GDM1 (cell line): ENCODE data around the gene UCKL1.
"Not testable (repeated sequence)": the region's sequence is repeated elsewhere in the genome, so short reads cannot be mapped to it uniquely, and the experiment has no call there.

Experiments
- DNase-seq: peaks from one replicate; lab custom pipeline; 2025; lab: John Stamatoyannopoulos, UW

UCKL1 gene

DNA sequence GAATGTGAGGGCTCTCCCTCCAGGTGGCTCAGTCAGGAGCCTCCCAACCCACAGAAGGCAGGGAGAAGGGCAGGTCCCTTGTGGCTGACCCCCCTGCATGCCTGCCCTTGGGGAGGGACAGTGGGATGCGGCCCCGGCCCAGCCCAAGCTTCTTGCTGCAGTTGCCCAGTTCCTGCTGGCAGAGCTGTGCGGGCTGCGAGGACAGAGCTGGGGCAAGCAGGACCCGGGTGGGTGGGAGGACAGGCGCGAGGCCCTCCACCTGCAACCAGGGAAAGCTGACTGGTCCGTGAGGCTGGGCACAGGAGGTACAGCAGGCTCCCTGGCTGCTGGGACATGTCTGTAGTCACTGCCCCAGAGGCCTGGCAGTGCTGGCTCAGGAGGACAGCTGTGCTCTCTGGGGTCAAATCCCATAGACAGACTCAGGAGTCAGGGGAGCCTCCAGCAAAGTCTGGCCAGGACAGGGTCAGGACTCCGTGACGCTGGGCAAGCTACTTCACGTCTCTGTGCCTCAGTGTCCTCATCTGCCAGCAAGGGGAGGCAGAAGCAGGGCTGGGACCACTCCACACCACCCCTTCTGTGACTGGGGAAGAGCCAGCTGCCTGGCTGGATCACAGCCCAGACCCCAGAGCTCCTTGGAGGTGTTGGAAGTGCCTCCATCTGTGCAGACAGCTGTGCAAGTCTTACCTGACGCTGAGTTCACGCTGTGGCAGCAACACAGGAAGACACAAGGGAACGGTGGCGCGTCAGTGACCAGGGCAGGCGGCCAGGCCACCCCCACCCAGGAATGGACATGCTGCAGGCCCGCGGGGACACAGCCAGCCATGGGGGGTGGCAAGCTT, 13.0 kb downstream of the UCKL1 start:
- DNase-seq, result no peak

DNA sequence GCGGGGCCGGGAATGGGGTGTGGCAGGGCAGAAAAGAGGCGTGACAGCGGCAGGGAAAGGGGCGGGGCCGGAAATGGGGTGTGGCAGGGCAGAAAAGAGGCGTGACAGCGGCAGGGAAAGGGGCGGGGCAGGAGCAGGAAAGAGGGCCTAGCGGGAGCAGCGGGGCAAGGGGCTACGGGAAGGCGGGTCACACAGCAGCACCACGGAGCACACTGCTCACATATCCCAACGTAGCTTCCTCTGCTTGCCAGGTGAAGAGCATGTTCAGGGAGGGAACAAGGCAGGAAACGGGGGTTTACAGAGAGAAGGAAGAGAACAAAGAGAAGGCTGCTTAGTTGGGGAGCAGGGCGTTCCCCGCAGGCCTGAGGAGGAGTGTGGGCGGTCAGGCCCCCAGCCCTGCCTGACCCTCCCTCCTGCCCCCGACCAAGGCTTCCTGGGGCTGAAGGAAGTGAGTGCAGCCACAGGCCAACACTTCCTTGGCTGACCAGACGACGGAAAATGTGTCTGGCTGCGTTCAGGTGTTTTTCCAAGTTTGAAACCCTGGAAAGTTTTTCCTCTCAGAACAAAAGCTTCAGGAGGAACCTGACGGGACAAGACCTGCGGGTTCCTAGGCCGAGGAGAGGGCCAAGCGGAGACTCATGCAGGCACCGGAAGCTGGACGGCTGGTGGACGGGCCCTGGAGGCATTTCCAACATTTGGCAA, 13.8 kb downstream of the UCKL1 start:
- DNase-seq, result no peak

DNA sequence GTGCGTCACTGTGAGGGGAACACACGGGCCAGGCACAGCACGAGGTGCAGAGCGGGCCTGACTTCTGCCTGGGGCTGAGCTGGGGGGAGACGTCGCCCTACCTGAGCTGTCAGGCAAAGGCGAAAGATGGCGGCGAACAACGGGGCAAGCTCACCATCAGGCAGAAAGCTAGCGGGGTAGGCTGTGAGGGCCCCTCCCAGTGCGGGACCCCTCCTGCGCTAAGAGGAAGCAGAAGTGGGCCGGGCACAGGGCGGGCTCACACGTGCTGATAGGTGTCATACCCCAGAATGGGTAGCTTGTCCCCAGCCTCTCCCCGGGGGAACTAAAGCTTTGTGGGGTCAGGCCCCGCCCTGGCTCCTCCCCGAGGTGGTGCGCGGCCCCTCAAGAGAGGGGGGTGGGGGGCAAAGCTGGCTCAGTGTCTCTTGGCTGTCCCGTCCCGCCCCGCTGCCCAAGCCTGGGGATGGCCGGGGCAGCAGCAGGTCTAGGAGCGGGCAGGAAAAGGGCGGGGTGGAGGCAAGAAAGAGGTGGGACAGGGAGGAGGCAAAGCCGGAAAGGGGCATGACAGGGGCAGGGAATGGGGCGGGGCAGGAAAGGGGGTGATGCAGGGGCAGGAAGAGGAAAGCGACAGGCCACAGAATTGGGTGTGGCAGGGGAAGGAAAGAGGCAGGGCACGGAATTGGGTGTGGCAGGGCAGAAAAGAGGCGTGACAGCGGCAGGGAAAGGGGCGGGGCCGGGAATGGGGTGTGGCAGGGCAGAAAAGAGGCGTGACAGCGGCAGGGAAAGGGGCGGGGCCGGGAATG, 14.7 kb downstream of the UCKL1 start:
- DNase-seq, result no peak

DNA sequence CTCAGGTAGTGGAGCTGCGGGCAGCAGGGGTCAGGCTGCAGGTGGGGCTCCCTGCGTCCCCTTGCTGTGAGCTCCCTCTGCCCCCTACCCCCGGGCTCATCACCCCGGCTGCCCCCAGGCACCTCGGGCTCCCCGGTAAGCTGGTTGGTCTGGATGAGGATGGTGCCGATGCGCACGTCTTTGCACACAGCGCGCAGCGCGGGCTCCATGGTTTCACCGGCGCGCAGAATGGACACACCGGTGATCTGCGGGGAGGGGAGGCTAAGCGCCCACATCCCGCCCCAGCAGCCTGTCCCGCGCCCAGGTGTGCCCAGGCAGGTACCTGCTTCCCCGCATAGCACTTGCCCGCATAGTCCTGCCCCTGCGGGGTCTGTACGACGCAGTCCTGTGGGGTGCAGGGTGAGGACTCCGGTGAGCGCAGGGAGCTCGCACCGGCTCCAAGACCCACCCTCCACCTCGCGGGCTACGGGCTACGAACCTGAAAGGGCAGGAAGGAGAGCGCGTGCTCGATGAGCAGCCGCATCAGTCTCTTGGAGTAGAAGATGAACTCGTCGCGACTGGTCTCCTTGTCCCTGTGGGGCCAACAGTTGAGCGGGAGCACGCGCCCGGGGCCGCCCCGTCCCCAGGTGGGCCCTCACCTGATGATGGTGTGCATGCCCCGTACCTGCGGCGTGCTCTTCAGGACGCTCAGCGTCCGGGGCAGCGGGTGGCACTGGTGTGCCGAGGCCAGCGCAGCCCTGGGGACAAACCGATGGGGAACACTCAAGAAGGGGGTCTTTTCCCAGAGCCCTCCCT, 15.5 kb downstream of the UCKL1 start:
- DNase-seq, result no peak

DNA sequence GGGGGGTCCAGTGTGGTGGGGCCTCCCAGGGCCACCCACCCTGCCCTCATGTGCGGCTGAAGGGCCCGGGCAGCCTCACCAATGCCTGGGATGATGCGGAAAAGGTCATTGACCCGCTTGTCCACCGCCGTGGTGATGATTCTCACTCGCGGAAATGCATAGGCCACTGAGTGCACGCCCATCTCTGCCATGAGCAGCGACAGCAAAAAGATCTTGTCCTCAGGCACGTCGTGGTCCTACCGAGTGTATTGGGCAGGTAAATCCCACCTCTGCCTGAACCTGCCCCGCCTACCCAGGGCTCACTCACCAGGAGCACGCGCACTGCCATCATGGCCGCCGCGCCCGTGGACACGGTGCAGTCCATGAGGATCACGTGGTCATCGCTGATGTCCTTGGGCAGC, 16.1 kb downstream of the UCKL1 start:
- no peak for DNase-seq

DNA sequence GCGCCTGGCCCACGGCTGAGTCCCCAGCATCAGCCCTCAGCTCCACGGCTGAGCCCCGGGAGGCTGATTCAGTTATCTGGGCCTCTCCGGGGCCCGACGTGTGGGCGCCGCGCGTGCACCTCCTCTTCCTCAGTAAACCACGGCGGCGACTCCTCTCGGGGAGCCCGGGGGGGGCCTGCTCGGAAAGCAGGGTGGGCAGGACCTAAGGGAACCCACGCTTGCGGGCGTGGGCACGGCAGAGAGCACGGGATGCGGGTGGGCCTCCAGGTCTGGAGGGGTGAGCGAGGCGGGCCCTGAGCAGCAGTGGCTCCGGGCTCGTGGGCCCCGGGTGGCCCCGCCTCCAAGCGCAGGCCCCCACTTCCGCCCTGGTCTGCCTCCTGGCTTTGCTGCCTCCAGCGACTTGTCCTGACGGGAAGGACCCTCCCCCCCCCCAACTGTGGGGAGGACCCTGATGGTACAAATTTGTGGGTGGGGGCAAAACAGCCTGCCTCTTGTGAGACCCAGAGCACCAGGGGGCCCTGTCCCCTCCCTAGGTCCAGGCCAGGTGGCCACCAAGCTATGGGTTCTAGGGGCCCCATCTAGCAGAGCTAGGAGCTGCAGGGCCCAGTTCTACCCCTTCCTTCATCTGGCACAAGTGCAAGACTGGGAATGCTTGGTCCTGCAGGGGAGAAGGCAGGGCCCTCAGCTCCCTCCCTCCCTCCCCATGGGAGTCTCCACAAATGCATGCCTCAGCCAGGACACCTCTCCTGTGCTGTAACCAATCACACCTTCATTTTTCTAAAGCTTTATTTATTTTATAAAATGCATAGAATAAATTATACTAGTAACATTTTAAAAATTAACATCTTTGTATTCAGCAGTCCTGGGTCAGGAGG, 16.9 kb downstream of the UCKL1 start:
- no peak for DNase-seq

DNA sequence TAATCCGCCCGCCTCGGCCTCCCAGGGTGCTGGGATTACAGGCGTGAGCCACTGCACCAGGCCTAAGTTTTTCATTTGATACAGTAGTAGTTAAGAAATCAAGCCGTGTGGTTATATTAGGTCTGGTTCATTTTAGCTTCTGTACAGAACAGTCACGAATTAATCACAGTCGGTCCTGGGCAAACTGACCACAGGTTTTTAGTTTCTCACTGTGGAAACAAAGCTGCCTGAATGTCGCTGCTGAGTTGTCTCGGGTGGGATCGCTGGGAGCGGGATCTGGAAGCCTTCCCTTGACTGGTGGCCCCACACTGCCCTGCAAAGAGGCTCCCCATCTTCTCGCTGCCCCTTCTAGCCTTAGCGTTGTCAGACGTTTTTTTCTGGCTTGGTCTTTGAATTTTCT, 18.6 kb downstream of the UCKL1 start:
- DNase-seq, result no peak

DNA sequence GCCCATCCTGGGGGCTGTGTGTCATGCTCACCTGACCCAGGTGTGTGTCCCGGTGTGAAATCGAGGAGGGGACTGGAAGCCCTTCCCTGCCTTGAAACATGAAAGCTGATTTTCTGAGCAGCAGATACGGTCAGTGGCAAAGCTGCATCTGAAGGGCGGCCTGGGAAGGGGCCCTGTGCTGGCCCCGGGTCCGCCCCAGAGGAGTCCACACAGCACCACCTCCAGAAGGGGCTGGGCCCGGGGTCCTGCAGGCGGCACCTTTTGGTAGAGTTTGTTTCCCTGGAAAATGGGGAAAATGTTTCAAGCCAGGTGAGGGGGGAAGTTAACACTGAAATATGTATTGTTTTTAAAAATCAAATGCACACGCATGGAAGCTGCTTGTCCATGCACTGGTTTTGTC, 20.8 kb downstream of the UCKL1 start:
- DNase-seq, result no peak

DNA sequence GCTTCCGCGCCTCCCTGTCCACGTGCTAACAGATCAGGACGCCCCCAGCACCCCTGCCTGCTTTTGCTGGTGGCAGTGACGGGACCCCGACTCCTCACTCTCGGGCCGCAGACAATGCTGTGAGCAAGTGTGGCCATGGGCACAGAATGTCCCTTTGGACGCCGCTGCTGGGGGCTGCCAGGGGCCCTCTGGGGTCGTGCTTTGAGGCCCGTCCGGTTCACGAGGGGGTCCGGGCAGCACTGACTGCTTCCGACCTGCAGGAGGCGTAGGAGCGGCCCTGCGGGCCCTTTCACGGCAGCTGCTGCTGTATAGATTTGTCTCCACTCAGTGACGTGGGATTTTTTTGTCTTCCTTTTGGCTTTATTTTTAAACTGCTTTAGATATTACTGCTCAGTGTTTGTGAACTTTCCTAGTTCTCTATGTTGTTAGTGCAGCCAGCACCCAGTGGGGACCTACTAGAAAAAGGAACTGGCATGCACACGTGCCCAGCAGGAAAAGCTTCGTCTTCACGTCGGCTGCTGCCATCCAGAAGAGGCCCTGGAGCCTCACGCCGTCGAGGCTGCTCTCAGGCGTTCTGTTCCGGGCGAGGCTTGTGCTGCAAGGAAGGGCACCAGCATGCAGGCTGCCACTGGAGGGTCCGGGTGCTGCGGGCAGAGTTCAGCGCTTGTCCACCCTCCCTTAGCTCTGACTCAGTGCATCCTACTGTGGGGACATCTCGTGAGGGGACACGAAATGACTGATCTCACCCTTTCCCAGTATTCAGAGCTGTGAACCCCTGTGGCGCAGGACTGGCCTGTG, 21.7 kb downstream of the UCKL1 start:
- no peak for DNase-seq

DNA sequence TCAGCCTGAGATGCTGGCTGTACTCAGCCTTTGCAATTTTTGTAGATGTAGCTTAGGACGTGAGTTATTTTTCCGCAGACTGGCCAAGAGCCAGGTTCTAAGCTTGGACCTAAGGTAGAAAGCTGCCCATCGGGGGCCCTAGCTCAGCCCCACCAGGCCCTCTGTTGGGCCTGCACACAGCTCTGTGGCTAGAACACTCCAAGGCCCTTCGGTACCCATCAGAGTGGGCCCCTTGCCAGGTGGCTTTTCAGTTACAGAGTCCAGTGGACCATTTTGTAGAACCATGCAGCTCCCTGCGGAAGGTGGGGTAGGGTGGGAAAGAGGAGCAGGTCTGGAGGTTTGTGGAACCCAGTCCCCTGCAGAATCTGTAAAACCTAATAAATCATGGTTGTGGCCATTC, 22.6 kb downstream of the UCKL1 start:
- DNase-seq, result no peak

DNA sequence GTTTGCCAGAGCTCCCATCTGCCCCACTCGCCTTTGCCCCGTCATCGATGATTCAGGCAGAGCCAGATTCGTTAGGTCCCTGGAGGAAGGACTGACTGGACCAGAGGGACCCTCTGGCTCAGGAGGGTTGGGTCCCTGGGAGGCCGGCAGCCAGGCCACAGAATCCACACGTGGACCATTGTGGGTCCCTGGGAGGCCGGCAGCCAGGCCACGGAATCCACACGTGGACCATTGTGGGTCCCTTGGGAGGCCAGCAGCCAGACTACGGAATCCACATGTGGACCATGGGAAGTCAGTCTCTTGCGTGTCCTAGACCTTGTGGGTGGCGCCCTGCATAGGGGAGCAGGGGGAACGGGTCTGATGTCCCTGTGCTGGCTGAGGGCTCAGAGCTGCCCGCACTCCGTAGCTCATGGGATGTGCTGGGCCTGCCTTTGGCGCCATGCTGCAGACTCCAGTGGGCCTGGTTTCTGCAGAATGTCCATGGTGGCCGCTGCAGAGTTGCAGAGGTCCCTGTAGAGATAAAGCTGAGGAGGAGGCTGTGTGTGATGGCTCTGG, 23.5 kb downstream of the UCKL1 start:
- DNase-seq, result no peak

DNA sequence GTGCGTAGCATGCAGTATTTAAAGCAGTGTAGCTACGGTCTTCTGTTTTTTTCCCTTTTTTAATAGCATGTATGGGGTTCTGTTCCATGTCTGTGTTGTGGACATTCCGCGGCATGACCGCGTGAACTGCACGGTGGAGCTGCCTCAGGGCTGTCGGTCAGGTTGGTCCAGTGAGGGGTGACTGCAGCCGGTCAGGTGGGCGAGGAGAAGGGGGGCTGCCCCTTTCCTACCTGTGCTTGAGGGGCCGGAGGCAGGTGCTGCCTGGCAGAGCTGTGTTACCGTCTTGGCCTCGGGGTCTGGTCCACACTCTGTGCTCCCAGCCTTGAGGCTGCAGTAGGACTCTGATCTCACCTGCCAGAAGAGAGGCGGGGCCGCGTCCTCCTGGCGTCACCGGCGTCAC, 24.5 kb downstream of the UCKL1 start:
- no peak for DNase-seq

DNA sequence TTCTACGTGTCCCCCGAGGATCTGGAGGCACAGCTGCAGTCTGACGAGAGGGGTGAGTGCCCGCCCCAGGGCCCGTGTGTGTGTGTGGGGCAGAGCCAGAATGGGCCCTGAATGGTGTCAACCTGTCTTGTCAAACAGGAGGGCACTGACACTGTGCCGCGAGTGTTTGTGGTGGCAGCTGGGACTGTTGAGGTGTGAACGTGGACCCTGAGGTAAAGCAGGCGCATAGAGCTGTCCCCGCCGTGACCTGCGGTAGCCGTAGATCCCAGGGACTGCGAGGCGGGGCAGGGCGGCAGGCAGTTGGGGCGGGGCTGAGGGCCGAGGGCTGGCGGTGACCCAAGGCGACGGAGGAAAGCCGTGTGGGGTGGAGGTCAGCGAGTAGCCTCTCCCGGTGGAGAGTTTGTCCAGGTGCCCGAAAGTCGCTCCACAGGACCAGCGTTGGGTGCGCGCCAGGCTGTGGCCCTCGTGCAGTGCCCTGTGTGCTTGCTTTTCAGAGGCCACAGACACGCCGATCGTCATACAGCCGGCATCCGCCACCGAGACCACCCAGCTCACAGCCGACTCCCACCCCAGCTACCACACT, 25.2 kb downstream of the UCKL1 start:
- DNase-seq, result no peak

DNA sequence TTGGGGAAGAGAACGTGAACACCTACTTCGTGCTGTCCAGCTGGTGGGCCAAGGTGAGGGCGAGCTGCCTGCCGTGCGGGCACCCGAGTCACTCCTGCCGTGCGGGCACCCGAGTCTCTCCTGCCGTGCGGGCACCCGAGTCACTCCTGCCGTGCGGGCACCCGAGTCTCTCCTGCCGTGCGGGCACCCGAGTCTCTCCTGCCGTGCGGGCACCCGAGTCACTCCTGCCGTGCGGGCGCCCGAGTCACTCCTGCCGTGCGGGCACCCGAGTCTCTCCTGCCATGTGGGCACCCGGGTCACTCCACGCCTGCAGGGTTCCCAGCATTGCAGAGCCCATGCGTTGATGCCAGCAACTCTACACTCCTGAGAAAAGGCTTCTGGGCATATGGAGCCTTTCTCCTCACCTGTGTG, 26.7 kb downstream of the UCKL1 start:
- not testable (repeated sequence) for DNase-seq

DNA sequence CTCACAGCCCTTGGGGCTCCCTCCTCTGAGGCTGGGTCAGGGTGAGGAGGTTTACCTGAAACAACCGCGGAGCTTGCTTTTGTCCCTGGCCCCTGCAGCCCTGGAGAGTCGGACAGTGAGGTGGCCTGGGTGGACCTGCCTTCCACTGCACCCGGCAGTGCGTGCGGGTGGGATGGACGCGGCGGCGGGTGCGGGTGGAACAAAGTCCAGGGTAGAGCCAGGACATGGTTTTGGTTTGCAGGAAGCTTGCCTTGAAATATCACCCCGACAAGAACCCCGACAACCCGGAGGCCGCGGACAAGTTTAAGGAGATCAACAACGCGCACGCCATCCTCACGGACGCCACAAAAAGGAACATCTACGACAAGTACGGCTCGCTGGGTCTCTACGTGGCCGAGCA, 27.1 kb downstream of the UCKL1 start:
- no peak for DNase-seq

DNA sequence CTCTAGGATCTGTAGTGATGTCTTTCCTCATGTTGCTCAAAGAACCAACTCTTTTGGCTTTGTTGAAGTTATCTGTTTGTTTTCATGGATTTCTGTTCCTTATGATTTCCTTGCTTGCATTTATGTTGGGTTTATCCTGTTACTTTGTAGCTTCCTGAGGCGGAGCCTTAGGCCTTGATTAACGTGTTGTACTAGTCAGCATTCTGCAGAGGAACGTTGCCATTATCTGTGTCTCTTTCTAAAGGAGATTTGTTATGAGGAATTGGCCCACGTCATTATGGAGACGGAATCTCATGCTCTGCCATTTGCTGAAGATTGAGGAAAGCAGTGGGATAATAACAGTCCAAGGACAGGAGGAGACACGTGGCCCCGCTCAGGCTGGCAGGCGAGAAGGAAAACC, 29.9 kb downstream of the UCKL1 start:
- DNase-seq, result no peak

DNA sequence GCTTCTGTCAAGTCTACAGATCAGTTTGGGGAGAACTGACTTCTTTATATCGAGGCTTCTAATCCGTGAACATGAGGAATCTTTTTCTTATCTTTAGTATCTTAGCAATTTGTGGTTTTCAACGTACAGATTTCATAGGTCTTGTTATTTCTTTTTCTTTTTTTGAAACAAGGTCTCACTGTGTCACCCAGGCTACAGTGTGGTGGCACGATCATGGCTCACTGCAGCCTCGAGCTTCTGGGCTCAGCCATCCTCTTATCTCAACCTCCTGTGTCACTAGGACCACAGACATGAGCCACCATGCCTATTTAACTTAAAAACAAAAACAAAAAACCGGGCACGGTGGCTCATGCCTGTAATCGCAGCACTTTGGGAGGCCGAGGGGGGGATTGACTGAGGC, 32.0 kb downstream of the UCKL1 start:
- no peak for DNase-seq

DNA sequence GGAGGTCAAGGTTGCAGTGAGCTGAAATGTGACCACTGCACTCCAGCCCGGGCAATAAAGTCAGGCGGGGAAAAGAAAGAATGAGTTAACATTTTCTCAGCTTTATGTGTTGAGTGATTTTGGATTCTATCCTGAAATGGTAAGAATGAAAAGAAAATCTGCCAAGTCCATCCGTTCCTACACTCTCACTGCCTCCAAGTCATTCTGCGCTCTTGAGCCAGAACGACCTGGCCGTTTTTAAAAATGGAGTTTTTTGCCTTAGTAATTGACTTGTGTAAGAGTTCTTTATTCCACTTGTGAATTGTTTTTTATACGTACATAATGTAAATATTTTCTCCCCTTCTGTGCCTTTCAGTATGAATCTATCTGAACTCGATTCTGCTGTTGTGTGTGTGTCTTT, 32.6 kb downstream of the UCKL1 start:
- DNase-seq, result no peak

DNA sequence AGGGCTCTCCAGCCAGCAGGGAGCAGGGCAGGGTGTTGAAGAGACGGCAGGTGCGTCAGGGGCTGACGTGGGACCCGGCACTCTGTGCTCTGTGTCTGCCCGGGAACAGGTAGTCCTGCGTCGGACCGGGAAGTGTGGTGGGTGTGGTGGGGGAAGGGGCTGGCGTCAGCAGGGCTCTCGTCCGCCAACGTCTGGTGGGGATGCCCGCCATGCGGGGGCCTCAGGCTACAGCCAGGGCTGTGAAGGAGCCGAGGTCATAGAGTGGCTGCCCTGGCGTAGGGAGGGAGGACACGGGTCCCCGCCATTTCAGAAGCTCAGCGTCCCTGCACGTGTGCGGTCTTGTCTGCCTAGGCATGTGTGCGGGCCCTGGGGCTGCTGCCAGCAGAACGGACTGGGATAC, 36.0 kb downstream of the UCKL1 start:
- DNase-seq, result no peak

DNA sequence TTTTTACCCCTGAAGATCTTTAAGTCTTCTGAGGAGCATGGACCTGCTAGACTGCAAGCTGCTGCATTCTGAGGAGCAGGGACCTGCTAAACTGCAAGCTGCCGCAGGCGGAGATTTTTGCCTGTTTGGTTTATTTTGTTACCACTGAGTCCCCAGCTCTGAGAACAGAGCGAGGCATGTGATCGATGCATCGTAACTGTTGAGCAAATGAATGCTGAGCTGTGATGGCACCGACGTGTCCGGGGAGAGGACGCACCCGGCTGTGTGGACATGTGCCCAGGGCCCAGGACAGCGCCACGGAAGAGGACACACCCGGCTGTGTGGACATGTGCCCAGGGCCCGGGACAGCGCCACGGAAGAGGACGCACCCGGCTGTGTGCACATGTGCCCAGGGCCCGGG, 37.1 kb downstream of the UCKL1 start:
- DNase-seq, result no peak
